ENCODE data around the gene GAS2L1. TPM values are rescaled to one million over a fixed set of nuclear protein-coding genes. Genes with fewer than 3 reads are reported as not detected.

Gene GAS2L1
- total RNA-seq, 1 donor from 2014 or later, result 24.6 TPM

GRCh38 chr22:29327089-29327764, 20.8 kb downstream of the GAS2L1 start:
- no peak for DNase-seq (ENCODE audit: low spot score)

GRCh38 chr22:29328055-29328454, 21.6 kb downstream of the GAS2L1 start:
- DNase-seq (ENCODE audit: low spot score), result no peak

- DNase-seq (ENCODE audit: low spot score), result no peak
Observed at GRCh38 chr22:29328566-29329500, 22.4 kb downstream of the GAS2L1 start.

GRCh38 chr22:29329581-29329980, 23.1 kb downstream of the GAS2L1 start:
- DNase-seq (ENCODE audit: low spot score), result no peak

- no peak for DNase-seq (ENCODE audit: low spot score)
Observed at GRCh38 chr22:29330291-29330690, 23.8 kb downstream of the GAS2L1 start.

- no peak for DNase-seq (ENCODE audit: low spot score)
Observed at GRCh38 chr22:29330753-29331152, 24.3 kb downstream of the GAS2L1 start.

GRCh38 chr22:29331213-29331612, 24.8 kb downstream of the GAS2L1 start:
- no peak for DNase-seq (ENCODE audit: low spot score)

- DNase-seq (ENCODE audit: low spot score), result no peak
Observed at GRCh38 chr22:29331658-29332300, 25.3 kb downstream of the GAS2L1 start.

- no peak for DNase-seq (ENCODE audit: low spot score)
Observed at GRCh38 chr22:29332886-29333496, 26.5 kb downstream of the GAS2L1 start.

GRCh38 chr22:29334148-29334547, 27.7 kb downstream of the GAS2L1 start:
- no peak for DNase-seq (ENCODE audit: low spot score)

- DNase-seq (ENCODE audit: low spot score), result no peak
Observed at GRCh38 chr22:29334696-29335344, 28.4 kb downstream of the GAS2L1 start.

GRCh38 chr22:29335656-29336055, 29.2 kb downstream of the GAS2L1 start:
- DNase-seq (ENCODE audit: low spot score), result no peak

- no peak for DNase-seq (ENCODE audit: low spot score)
Observed at GRCh38 chr22:29336751-29337490, 30.5 kb downstream of the GAS2L1 start.

GRCh38 chr22:29337631-29338284, 31.3 kb downstream of the GAS2L1 start:
- DNase-seq (ENCODE audit: low spot score), result no peak

- no peak for DNase-seq (ENCODE audit: low spot score)
Observed at GRCh38 chr22:29338398-29338797, 31.9 kb downstream of the GAS2L1 start.

GRCh38 chr22:29339381-29340235, 33.2 kb downstream of the GAS2L1 start:
- no peak for DNase-seq (ENCODE audit: low spot score)

- DNase-seq (ENCODE audit: low spot score), result no peak
Observed at GRCh38 chr22:29340566-29340965, 34.1 kb downstream of the GAS2L1 start.

- DNase-seq (ENCODE audit: low spot score), result no peak
Observed at GRCh38 chr22:29341056-29341848, 34.8 kb downstream of the GAS2L1 start.

- no peak for DNase-seq (ENCODE audit: low spot score)
Observed at GRCh38 chr22:29341849-29342127, 35.3 kb downstream of the GAS2L1 start.
